GM19328 (cell line): ENCODE data around the gene EVI5L.
"Not testable (repeated sequence)": the region's sequence is repeated elsewhere in the genome, so short reads cannot be mapped to it uniquely, and the experiment has no call there.

ENCODE experiments used
- ATAC-seq: cut with Tn5 transposase; IDR thresholded peaks from one replicate; pipeline ENCODE4 v1.9.1; 2021; ENCODE audit warnings: mild to moderate bottlenecking, moderate library complexity; ENCODE audit not compliant: unreplicated experiment

The EVI5L gene

GRCh38 chr19:7871437-7872305 lies 41.7 kb downstream of the EVI5L start:
- no peak for ATAC-seq

DNA sequence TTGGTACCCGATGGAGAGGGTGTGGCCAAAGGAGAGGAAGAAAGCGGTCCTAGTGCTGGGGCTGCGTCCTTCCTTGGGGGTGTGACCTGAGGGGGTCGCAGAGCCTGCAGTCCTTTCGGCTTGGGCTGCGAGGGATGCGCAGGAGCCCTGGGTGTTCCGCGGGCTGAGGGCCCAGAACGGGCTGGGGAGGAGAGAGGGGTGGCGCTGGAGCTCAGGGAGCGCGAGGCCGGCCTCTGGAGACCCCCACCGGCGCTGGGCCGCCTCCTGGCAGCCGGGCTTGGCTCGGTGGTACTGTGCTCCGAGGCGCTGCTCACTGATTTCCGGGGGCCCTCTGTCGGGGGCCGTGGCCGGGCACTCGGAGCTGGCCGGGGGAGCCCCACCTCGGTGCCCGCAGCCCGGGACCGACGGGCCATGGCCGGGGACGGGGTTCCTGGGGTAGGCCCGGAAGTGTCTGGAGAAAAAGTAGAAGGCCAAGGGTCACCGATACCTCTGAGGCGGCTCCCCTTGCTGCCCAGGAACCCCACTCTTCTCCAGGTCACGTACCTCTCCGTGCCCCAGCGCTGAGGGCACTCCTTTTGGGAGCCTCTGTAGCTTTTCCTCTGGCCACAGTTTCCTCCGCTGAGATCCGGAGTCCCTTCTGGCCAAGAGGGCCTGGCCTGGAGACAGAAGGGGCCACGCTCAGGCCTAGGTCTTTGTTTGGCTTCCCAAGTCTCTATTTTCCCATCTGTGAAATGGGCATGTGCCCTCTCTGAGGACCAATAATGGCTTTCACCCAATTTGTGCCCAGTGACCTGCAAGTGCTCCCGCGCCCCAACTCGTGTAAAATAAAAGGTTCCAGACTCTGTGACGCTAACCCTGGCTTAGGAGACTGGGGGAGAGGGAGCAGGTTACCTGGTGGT lies 42.5 kb downstream of the EVI5L start:
- no peak for ATAC-seq

DNA sequence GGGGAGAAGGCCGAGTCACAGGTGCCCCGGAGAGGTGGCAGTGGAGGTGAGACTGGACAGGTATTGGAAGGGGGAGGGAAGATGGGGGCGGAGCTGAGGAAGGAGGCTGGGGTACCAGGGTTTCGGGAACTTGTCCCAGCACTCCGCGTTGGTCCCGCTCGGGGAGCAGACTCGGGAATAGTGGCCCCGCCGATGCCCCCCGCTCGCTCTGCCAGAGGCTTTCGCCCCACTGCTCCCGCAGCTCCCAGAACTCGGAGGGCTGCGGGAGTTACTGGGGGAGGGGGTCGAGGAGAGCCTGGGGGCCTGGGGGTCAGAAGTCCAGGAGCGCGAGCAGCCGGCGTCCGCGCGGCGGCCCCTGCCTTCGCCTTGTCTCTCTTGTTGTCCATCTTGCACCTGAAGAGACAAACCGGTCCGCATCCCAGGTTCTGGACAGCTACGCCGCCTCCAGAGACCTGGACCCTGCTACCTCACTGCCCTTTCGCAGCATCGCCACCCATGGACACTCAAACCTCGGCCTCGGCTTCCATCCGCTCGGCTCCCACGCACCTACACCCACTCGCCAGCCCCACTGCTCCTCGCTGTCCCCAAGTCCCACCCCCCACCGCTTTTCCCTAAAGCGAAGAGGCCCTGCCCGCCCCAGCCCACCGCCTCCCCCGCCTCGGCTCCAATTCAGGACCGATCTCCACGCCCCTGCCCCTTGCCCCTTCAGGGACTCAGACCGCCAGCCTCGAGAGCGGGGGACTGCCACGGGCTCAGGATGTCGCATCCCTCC lies 43.5 kb downstream of the EVI5L start:
- ATAC-seq: no peak

GRCh38 chr19:7874076-7874896 lies 44.3 kb downstream of the EVI5L start, which contains the start of gene PRR36:
PRR36 (minus strand) TSS chr19:7874390; CDS start chr19:7873689, 701 bp downstream.
- ATAC-seq: no peak

DNA sequence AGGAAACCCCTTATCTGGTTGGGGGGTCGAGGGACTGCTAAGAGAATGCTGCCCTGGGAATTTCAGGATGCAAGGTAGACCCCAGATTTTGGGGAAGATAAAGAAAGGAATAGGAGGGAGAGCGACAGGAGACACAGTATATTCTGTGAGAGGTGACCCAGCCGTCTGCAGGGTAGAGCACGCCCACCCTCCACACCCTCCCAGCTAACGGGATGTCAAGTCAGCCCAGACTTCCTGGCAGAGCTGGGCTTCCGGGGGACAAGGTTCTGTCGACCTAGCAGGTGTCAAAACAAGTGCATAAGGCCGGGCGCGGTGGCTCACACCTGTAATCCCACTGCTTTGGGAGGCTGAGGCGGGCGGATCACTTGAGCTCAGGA lies 44.9 kb downstream of the EVI5L start:
- no peak for ATAC-seq

DNA sequence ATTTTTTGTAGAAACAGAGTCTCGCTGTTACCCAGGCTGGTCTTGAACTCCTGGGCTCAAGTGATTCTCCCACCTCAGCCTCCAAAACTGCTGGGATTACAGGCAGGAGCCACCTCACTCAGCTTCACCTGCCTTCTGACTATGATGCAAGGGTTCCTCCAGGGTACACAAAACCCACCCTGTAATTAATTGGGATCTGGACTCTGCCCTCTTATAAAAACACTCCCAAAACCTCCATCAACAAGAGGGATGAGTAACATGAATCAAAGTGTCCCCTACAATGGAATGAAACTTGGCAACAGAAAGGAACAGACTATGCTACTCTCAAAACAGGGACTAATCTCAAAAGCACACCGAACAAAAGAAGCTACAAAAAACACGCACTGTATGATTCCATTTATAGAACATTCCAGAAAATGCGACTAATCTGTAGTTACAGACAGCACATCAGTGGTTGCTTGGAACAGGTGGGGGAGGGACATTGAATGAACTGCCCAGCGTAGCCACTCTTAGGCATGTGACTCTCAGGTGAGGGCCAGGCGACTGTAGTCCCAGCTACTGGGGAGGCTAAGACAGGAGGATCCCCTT lies 47.3 kb downstream of the EVI5L start:
- no peak for ATAC-seq

- ATAC-seq: no peak
Observed at GRCh38 chr19:7879111-7879807, 49.2 kb downstream of the EVI5L start.

- ATAC-seq: no peak
Observed at GRCh38 chr19:7879836-7880235, 49.8 kb downstream of the EVI5L start.

DNA sequence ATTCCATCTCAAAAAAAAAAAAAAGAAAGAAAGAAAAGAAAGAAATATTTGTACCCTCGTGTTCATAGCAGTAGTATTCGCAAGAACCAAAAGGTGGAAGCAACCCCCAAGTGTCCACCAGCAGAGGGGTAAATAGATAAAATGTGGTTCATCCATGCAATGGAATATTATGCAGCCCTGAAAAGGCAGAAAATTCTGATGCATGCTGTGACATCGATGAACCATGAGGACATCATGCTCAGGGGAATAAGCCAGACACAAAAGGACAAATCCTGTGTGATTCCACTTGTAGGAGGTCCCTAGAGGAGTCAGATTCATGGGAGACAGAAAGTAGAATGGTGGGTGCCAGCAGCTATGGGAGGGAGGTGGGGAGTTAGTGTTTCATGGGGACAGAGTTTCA lies 51.9 kb downstream of the EVI5L start:
- ATAC-seq: no peak

GRCh38 chr19:7883105-7883504 lies 53.1 kb downstream of the EVI5L start:
- ATAC-seq: no peak

GRCh38 chr19:7883796-7884570 lies 54.0 kb downstream of the EVI5L start:
- no peak for ATAC-seq

DNA sequence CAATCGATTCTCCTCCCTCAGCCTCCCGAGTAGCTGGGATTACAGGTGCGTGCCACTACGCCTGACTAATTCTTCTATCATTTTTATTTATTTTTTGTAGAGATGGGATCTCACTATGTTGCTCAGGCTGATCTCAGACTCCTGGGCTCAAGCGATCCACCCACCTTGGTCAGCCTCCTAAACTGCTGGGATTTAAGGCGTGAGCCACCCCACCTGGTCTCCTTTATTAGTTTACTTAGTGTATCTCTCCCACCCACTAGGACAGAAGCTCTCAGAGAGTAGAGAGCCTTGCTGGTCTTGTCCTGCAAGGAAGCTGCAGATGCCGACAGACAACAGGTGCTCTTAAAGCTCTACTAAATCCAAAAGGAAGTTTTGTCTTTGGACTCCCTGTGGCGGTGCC lies 55.8 kb downstream of the EVI5L start:
- ATAC-seq: no peak

- ATAC-seq: no peak
Observed at GRCh38 chr19:7887408-7888144, 57.6 kb downstream of the EVI5L start.

GRCh38 chr19:7888145-7888825 lies 58.3 kb downstream of the EVI5L start, which contains the start of gene LRRC8E:
LRRC8E (plus strand) TSS chr19:7888510; CDS start chr19:7895604, 7,094 bp downstream.
- no peak for ATAC-seq

- no peak for ATAC-seq
Observed at GRCh38 chr19:7888826-7889217, 58.8 kb downstream of the EVI5L start.

DNA sequence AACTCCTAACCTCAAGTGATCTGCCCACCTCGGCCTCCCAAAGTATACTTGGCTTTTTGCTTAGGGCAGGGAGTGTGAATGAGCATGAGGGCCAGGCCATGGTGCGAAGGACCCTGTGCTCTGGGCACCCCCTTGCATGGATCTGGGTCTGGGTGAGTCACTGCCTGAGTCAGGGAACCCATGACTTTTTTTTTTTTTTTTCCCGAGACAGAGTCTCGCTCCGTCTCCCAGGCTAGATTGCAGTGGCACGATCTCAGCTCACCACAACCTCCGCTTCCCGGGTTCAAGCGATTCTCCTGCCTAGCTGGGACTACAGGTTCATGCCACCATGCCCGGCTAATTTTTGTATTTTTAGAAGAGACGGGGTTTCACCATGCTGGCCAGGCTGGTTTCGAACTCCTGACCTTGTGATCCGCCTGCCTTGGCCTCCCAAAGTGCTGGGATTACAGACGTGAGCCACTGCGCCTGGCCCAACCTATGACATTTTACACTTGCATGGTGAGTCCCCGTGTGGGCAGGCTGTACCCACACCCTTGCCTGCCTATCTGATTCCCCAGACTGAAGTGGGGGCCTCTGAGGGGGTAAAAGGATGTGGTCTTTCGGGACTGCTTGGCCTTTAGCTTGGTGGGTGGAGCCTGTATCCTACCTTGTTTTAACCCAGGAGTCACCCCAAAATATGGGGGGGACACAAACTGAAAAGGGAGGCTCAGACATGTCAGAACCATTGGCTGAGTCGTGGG lies 63.5 kb downstream of the EVI5L start:
- ATAC-seq: not testable (repeated sequence)
